HG03354 (cell line): Measurements from ENCODE around the gene NSMCE1.

Experiments
- ATAC-seq: cut with Tn5 transposase; IDR thresholded peaks from one replicate; pipeline ENCODE4 v1.9.1; 2021; ENCODE audit warnings: mild to moderate bottlenecking; ENCODE audit not compliant: unreplicated experiment, poor library complexity, severe bottlenecking

Gene NSMCE1

DNA sequence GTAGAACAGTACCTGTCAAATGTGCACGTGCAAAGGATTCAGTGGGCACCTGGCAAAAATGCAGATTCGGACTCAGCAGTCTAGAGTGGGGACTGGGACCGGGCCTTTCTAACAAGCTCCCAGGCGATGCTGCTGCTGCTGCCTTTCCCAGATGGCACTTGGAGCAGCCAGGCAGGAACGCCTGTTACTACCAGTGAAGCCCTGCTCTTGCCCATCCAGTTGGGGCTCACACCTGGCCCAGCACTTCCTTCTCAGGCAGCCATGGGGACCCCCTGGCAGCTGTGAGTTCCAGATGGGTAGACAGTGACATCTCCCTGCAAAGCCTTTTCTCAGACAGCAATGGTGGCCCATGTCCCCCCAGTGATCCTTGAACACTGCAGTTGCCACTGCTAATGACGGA is 34.8 kb downstream of the NSMCE1 start:
- ATAC-seq, result no peak

DNA sequence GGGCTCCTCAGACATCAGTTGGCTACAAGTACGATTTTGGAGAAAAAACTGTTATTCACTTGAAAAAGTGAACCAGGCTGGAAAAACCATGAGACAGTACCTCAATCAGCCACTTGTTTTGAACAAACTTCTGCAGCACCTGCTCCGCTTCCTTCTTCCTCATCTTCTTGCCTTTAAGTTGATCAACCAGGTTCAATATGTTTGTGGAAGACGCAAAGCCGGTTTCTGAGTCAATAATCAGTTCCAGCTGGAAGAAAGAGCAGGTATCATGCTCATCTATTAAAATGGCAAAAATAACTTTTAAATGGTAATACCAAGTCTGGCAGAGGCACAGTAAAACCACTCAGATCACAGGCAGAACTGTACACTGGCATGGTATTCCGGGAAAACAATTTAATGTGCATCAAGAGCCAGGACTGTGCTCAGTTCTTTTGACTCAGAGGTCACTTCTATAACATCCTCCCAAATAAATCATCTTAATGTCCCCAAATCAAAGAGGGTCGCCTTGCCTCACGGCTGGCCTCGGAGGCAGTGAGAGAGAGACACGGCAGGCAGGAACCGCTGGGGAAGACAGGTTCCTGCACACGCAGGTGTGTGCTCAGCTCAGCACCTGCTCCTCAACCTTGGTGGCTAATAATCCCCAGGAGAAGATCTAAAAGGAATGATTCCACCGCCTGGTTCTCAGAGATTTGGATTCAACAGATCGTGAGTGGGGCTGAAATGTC is 35.5 kb downstream of the NSMCE1 start:
- no peak for ATAC-seq

GRCh38 chr16:27232061-27232900 is 36.3 kb downstream of the NSMCE1 start:
- ATAC-seq, result peak; percentile 58

DNA sequence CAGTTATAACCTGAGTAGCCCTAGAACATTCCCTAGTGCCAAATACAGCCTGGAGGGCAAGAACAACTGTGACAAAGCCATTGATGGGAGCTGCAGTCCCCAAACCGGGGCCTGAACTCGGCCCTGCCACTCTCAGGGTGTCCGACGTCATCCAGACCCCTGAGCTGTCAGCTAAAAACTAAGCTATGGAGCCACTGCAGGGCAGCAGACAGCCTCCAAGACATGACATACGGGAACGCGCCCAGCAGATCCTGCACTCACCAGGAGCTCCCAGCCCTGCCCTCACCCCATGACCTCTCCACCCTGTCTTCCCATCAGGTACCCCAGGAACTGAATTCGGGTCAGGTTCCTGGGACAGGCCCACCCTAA is 36.9 kb downstream of the NSMCE1 start:
- peak; percentile 8 for ATAC-seq

- ATAC-seq, result no peak
Observed at GRCh38 chr16:27230562-27231001, 38.0 kb downstream of the NSMCE1 start.

DNA sequence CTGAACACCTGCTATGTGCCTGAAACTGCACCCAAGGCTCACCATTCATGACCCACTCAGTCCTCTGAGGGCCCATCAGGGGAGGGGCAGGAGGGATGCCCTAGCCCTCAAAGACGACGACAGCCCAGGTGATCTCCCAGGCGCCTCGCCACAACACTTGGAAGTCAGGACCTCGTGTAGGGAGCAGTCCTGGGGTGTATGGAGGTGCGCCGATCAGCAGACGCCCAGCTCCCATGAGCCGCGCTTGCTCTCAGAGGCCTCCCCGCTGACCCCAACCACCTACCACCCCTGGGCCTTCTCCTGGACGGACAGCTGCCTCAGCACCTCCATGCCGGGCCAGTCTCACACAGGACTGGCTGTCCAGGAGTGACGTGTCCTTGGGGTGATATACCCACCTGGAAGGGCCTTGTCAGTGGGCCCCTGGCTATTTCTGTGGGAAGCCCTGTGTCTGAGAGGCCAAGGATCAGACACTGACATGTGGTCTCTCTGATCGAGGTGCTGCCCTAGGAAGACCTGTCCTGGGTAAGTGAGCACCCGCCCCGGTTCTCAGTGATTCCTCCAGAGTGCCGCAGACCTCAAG is 38.6 kb downstream of the NSMCE1 start:
- ATAC-seq, result no peak

DNA sequence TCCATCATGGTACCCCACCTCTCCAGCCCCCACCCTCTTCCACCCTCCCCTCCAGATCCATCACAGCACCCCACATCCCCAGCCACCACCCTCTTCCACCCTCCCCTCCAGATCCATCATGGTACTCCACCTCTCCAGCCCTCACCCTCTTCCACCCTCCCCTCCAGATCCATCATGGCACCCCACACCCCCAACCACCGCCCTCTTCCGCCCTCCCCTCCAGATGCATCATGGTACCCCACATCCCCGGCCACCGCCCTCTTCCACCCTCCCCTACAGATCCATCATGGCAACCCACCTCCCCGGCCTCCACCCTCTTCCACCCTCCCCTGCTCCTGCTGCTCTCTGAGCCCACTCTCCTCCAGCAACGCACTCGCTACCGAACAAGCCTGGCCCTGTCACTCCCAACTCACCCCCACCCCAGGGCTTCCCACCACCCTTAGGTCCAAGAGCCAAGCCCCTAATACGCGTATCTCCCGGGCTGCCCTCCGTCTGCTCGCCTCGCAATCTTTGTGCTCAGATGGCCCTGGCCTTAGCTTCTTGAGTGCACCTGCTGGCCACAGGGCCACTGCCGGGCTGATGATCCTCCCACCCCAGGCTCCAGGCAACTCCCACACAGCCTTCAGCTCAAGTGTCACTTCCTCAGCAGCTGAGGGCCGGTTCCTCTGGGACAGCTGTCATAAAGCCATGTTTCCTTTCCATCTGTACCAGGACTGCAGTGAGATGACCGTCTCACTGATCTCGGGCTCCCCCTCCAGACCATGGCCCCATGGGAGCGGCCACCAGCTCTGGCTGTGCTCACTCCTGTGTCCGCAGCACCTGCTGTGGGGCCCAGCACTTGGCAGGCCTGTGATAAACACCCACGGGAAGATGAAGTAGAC is 39.7 kb downstream of the NSMCE1 start:
- peak; percentile 30 for ATAC-seq

GRCh38 chr16:27228045-27228444 is 40.5 kb downstream of the NSMCE1 start:
- ATAC-seq, result no peak

- ATAC-seq, result no peak
Observed at GRCh38 chr16:27226976-27227705, 41.4 kb downstream of the NSMCE1 start.

- ATAC-seq, result no peak
Observed at GRCh38 chr16:27226476-27226875, 42.1 kb downstream of the NSMCE1 start.

DNA sequence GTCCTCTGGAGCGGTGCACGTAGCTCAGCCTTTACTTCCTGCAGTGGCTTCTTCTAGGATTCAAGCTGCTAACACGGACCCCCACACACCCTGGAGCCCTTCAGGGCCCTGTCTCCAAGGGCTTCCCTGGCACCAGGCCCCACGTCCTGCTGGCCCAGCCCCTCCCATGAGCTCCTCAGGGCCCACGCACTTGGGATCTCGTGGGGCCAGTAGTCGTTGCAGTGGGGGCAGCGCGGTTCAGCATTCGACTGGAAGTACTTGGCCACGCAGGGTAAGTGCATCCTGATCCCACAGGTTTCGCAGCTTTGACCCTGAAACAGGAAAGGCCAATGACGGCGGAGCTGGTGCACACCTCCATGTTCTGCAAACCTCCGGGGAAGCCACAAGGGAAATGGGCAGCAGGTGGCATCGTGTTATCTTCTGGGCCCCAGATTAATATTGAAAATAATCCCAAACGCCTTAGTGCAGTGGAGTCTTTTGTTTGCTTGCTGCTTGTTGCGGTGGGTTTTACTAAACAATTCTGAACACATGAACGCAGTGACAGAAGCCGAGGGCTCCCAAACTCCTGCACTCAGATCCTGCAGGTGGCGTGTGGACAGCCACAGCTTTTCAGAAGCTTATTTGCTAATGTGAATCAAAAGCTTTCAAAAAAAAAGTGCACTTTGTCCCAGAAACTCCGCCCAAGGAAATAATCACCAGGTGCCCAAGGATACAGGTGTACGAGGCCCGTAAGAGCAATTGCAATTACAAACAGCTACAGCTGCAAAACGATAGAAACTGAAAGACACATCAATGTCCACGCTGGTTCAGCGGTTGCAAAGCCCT is 42.8 kb downstream of the NSMCE1 start:
- no peak for ATAC-seq

DNA sequence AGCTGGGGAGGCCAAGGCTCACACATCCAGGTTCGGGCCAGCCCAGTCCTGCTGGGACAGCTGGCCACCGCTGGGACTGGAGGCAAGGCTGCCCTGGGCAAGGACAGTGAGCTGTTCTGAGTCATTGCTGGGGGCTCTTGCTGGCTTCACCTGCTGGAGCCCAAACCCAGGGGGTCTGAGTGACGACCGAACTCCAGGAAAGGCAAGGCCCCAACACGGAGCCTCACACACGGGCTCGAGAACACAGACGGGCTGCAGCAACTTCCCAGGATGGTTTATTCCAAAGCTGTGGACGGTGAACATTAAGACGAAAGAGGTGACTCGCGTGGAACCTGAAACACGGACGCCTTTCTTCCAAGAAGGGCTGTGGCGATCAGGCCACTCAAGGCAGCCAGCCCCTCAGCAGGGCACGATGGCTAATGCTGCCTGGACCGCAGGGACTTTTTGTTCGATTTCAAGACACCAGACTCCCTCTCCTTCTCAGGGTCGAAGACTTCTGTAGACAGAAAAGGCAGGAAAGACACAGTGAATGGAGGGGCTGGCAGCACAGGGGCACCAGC is 43.8 kb downstream of the NSMCE1 start:
- ATAC-seq, result no peak

- no peak for ATAC-seq
Observed at GRCh38 chr16:27224271-27224737, 44.3 kb downstream of the NSMCE1 start.

GRCh38 chr16:27223701-27224100 is 44.9 kb downstream of the NSMCE1 start:
- ATAC-seq, result no peak

DNA sequence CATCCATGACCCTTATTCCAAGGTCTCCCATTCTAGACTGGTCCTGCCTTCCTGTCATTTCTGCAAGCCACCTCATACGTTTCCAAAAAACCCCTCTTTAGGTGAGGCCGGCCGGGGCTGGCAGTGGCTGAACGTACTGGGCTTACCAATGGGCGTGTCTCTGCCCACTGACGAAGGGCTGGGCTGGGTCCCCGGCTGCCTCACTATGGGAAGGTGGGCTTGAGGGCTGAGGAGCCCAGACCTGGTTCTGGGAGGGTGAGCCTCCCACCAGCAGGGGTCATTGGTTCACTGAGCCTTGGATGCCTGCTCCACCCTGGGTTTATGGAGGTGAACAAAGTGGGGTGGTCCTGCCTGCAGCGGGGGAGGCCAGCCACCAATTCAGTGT is 45.4 kb downstream of the NSMCE1 start:
- no peak for ATAC-seq

DNA sequence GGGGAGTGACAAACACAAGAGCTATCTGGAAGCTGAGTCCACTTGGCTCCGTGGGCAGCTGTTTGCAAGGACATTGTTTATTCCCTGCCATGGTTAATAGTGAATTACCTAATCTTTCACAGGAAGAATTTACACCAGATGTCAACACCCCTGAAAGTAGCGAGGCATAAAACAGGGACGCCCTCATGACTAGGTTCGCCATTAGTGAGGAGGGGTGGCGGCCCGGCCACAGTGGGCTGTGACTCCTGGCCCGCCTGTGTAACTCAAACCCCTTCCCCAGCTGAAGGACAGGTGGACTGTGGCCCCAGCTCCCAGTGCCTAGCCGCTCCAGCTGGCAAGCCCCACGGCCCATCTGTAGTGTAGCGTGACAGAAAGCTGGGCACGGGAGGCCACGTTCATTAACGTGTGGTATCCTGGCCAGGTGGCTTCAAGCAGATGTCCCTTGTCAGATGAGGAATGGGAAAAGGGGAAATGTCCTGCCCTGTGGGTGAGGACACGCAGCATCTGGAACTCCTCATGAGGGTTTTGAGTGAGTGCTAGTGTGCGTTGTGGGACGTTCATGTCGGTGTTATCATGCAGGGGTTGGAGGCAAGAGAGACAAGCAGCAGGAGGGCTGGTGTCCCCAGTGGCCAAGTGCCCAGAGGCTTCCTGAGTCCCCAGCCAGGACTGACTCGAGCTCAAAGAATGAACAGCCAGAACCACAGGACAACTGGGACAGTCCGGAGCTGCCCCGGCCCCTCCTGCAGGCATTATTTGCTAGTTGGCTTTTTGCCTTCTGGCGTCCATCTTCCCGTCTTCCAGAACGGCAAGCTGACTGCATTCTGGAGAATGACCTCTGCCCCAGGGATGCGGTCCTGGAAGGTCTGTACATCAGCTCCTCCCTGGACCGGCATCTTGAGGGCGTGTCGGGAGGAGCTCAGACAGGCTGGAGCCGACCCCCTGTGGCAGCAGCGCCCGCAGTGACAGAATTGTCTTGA is 46.0 kb downstream of the NSMCE1 start:
- no peak for ATAC-seq
